ENCODE results near the gene NMB. TPM values are rescaled to one million over a fixed set of nuclear protein-coding genes. Genes with fewer than 3 reads are reported as not detected.
A peak's percentile ranks its signal among the peaks of the same experiment; 100 is the strongest.
"Not testable (repeated sequence)": the region's sequence is repeated elsewhere in the genome, so short reads cannot be mapped to it uniquely, and the experiment has no call there.

NMB gene
- total and polyA plus RNA-seq, 8 donors: 2.0 to 5.3 (median 4.0) TPM; not detected in 4

GRCh38 chr15:84689858-84690257 lies 31.9 kb upstream of the NMB start:
- no peaks in the 10 kb centered on the region for H3K9me3 ChIP-seq
- H3K27me3 ChIP-seq: no peaks in the 10 kb centered on the region
- H3K36me3 ChIP-seq: peaks cover 8 to 62% (median 53%) of the 10 kb centered on the region in 4 donors
- no peak overlapping the region for H3K27ac ChIP-seq
- no peak for DNase-seq
- H3K4me1 ChIP-seq: peaks cover 0 to 6% (median 2%) of the 10 kb centered on the region in 4 donors
- no peak for TF ChIP-seq POLR2AphosphoS5 (IDR thresholded peaks at IDR 0.05)
- no peak for TF ChIP-seq POLR2A (IDR thresholded peaks at IDR 0.05)
- TF ChIP-seq EP300 (IDR thresholded peaks at IDR 0.05): no peak
- intact Hi-C loops (cut with DNase I; ENCODE audit: low total_unique reads): no loop called here
- 90 to 100% (median 93%) methylated on average over 3 to 4 of the region's 4 CpGs for WGBS, 5 donors
- H3K4me3 ChIP-seq: no peak overlapping the region

GRCh38 chr15:84686446-84686845 lies 28.4 kb upstream of the NMB start:
- H3K9me3 ChIP-seq; H3K27me3 ChIP-seq; H3K4me3 ChIP-seq; DNase-seq; H3K4me1 ChIP-seq; H3K27ac ChIP-seq; intact Hi-C loops (cut with DNase I; ENCODE audit: low total_unique reads): not testable (repeated sequence)
- H3K36me3 ChIP-seq: peaks cover 8 to 88% (median 75%) of the 10 kb centered on the region in 4 donors
- WGBS, 5 donors: 76 to 93% (median 92%) methylated on average over 7 of the region's 7 CpGs

- Histone ChIP-seq H3K27me3 (no peaks in the 10 kb centered on the region), H3K27ac (peak overlapping the region in 1 of 5 donors; percentile 8), H3K9me3 (no peaks in the 10 kb centered on the region), H3K36me3 (peaks cover 8 to 88% (median 75%) of the 10 kb centered on the region in 4 donors), H3K4me3 (no peak overlapping the region), H3K4me1 (no peaks in the 10 kb centered on the region)
- 68 to 79% (median 73%) methylated on average over 5 of the region's 5 CpGs for WGBS, 5 donors
- no peak for TF ChIP-seq POLR2AphosphoS5 (IDR thresholded peaks at IDR 0.05)
- no peak for TF ChIP-seq EP300 (IDR thresholded peaks at IDR 0.05)
- TF ChIP-seq CTCF (IDR thresholded peaks at IDR 0.05): no peak
- no peak for TF ChIP-seq POLR2A (IDR thresholded peaks at IDR 0.05)
- intact Hi-C loops (cut with DNase I; ENCODE audit: low total_unique reads): no loop called here
- DNase-seq: no peak
These were observed 27.3 kb upstream of the NMB start for GRCh38 chr15:84685304-84685703.

GRCh38 chr15:84684092-84684491 lies 26.1 kb upstream of the NMB start:
- TF ChIP-seq POLR2A (IDR thresholded peaks at IDR 0.05): no peak
- no peak for TF ChIP-seq CTCF (IDR thresholded peaks at IDR 0.05)
- no peak for TF ChIP-seq POLR2AphosphoS5 (IDR thresholded peaks at IDR 0.05)
- no peak for TF ChIP-seq EP300 (IDR thresholded peaks at IDR 0.05)
- Histone ChIP-seq H3K27ac (no peak overlapping the region), H3K27me3 (no peaks in the 10 kb centered on the region), H3K36me3 (peaks cover 8 to 88% (median 77%) of the 10 kb centered on the region in 4 donors), H3K4me3 (no peak overlapping the region), H3K4me1 (no peaks in the 10 kb centered on the region), H3K9me3 (no peaks in the 10 kb centered on the region)
- DNase-seq: no peak
- intact Hi-C loops (cut with DNase I; ENCODE audit: low total_unique reads): no loop called here
- 33 to 100% (median 67%) methylated on average over 1 of the region's 1 CpG for WGBS, 5 donors

- H3K36me3 ChIP-seq: peaks cover 7 to 82% (median 76%) of the 10 kb centered on the region in 4 donors
- H3K27ac ChIP-seq: no peak overlapping the region
- no peak overlapping the region for H3K4me3 ChIP-seq
- no peak for DNase-seq
- H3K9me3 ChIP-seq: no peaks in the 10 kb centered on the region
- no peak for TF ChIP-seq CTCF (IDR thresholded peaks at IDR 0.05)
- TF ChIP-seq POLR2A (IDR thresholded peaks at IDR 0.05): no peak
- no peak for TF ChIP-seq EP300 (IDR thresholded peaks at IDR 0.05)
- TF ChIP-seq POLR2AphosphoS5 (IDR thresholded peaks at IDR 0.05): no peak
- H3K27me3 ChIP-seq: no peaks in the 10 kb centered on the region
- intact Hi-C loops (cut with DNase I; ENCODE audit: low total_unique reads): no loop called here
- 91 to 95% (median 94%) methylated on average over 3 of the region's 3 CpGs for WGBS, 5 donors
- H3K4me1 ChIP-seq: no peaks in the 10 kb centered on the region
These were observed 23.8 kb upstream of the NMB start for GRCh38 chr15:84681831-84682230.

Measured in stomach (tissue), 9 donors.